Measurements from ENCODE around the gene FLACC1.
"Not testable (repeated sequence)": the region's sequence is repeated elsewhere in the genome, so short reads cannot be mapped to it uniquely, and the experiment has no call there.

FLACC1 gene

DNA sequence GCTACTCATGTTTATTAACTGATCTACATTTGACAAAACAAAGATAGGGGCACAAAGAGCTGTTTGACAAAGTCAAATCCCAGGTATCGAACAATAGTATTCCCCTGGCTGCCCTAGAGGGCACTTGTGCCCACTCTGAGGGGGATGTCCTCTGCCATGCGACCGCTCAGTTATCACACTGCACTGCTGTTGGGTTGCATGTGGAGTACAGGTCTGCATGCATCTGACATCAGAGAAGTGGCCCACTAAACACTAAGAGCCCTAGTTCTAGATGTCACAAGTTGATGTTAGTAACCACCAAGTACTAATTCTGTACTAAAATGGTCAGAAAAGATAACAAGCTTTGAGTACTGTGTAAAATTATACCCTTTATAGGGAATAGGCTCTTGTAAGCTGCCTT lies 20.1 kb upstream of the FLACC1 start:
- no peaks in the 10 kb centered on the region for H3K4me1 ChIP-seq (ENCODE audit: control insufficient read depth, insufficient read depth, low read length, poor library complexity, severe bottlenecking)
- H3K9me3 ChIP-seq (ENCODE audit: control insufficient read depth, low read length): peaks cover 5% of the 10 kb centered on the region
- no peak overlapping the region for H3K4me3 ChIP-seq (ENCODE audit: extremely low read depth, insufficient read depth, low read length, poor library complexity, severe bottlenecking)
- H3K36me3 ChIP-seq (ENCODE audit: control insufficient read depth, insufficient read depth, low read length): peaks cover 24% of the 10 kb centered on the region
- WGBS, 2 experiments (ENCODE audit: insufficient coverage in 2 of 2): 89 to 96% methylated on average over 3 of the region's 3 CpGs
- no peak overlapping the region for H3K27ac ChIP-seq (ENCODE audit: low read depth, low read length, severe bottlenecking)

DNA sequence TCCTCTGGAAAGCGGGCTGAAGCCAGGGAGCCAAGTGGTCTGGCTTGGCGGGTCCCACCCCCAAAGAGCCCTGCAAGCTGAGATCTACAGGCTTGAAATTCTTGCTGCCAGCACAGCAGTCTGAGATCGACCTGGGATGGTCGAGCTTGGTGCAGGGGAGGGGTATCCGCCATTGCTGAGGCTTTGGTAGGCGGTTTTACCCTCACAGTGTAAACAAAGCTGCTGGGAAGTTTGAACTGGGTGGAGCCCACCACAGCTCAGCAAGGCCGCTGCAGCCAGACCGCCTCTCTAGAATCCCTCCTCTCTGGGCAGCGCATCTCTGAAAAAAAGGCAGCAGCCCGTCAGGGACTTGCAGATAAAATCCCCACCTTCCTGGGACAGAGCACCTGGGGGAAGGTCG lies 12.6 kb upstream of the FLACC1 start:
- H3K9me3 ChIP-seq (ENCODE audit: control insufficient read depth, low read length): peaks cover 15% of the 10 kb centered on the region
- no peak overlapping the region for H3K4me3 ChIP-seq (ENCODE audit: extremely low read depth, insufficient read depth, low read length, poor library complexity, severe bottlenecking)
- H3K27ac ChIP-seq (ENCODE audit: low read depth, low read length, severe bottlenecking): no peak overlapping the region
- WGBS, 2 experiments (ENCODE audit: insufficient coverage in 2 of 2): 87 to 94% methylated on average over 7 to 10 of the region's 11 CpGs
- peaks cover 2% of the 10 kb centered on the region for H3K36me3 ChIP-seq (ENCODE audit: control insufficient read depth, insufficient read depth, low read length)
- no peaks in the 10 kb centered on the region for H3K4me1 ChIP-seq (ENCODE audit: control insufficient read depth, insufficient read depth, low read length, poor library complexity, severe bottlenecking)

DNA sequence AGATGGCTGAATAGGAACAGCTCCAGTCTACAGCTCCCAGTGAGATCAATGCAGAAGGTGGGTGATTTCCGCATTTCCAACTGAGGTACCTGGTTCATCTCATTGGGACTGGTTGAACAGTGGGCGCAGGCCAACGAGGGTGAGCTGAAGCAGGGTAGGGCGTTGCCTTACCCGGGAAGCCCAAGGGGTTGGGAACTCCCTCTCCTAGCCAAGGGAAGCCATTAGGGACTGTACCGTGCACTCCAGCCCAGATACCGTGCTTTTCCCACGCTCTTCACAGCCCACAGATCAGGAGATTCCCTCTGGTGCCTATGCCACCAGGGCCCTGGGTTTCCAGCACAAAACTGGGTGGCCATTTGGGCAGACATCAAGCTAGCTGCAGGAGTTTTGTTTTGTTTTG lies 12.2 kb upstream of the FLACC1 start:
- 93 to 100% methylated on average over 8 of the region's 8 CpGs for WGBS, 2 experiments (ENCODE audit: insufficient coverage in 2 of 2)
- H3K4me1 ChIP-seq (ENCODE audit: control insufficient read depth, insufficient read depth, low read length, poor library complexity, severe bottlenecking); H3K27ac ChIP-seq (ENCODE audit: low read depth, low read length, severe bottlenecking); H3K4me3 ChIP-seq (ENCODE audit: extremely low read depth, insufficient read depth, low read length, poor library complexity, severe bottlenecking); H3K36me3 ChIP-seq (ENCODE audit: control insufficient read depth, insufficient read depth, low read length): not testable (repeated sequence)
- peaks cover 12% of the 10 kb centered on the region for H3K9me3 ChIP-seq (ENCODE audit: control insufficient read depth, low read length)

- peaks cover 19% of the 10 kb centered on the region for H3K9me3 ChIP-seq (ENCODE audit: control insufficient read depth, low read length)
- no peaks in the 10 kb centered on the region for H3K4me1 ChIP-seq (ENCODE audit: control insufficient read depth, insufficient read depth, low read length, poor library complexity, severe bottlenecking)
- H3K4me3 ChIP-seq (ENCODE audit: extremely low read depth, insufficient read depth, low read length, poor library complexity, severe bottlenecking): no peak overlapping the region
- peaks cover 7% of the 10 kb centered on the region for H3K36me3 ChIP-seq (ENCODE audit: control insufficient read depth, insufficient read depth, low read length)
- H3K27ac ChIP-seq (ENCODE audit: low read depth, low read length, severe bottlenecking): no peak overlapping the region
Observed at GRCh38 chr2:201366146-201366545, 9.0 kb upstream of the FLACC1 start.

- Histone ChIP-seq H3K27ac (ENCODE audit: low read depth, low read length, severe bottlenecking) (no peak overlapping the region), H3K36me3 (ENCODE audit: control insufficient read depth, insufficient read depth, low read length) (peaks cover 5% of the 10 kb centered on the region), H3K4me1 (ENCODE audit: control insufficient read depth, insufficient read depth, low read length, poor library complexity, severe bottlenecking) (no peaks in the 10 kb centered on the region), H3K9me3 (ENCODE audit: control insufficient read depth, low read length) (peaks cover 19% of the 10 kb centered on the region), H3K4me3 (ENCODE audit: extremely low read depth, insufficient read depth, low read length, poor library complexity, severe bottlenecking) (no peak overlapping the region)
- WGBS, 2 experiments (ENCODE audit: insufficient coverage in 2 of 2): 100% methylated on average over 1 of the region's 2 CpGs; no CpG with 5 or more reads in 1 of the 2 experiments
Observed at GRCh38 chr2:201363857-201364560, 6.9 kb upstream of the FLACC1 start.

DNA sequence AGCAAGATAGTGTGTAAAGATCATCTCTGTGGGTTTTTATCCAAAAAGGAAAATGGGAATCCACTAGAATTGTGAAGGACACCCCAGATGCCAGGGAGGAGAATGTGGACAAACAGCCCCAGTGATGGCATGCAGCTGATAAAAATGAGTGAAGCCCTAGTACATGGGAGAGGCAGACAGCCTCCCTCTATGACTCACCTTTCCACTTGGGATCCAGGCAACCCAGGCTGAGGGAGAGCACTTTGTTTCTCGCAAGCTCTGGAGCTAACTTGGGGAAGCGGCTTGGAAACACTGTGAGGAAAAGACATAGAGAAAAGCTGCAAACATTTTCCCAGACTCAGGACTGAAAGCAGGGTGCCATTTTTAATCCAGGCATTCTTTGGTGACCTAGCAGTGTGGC lies 5.3 kb upstream of the FLACC1 start:
- H3K27ac ChIP-seq (ENCODE audit: low read depth, low read length, severe bottlenecking): no peak overlapping the region
- H3K36me3 ChIP-seq (ENCODE audit: control insufficient read depth, insufficient read depth, low read length): peaks cover 5% of the 10 kb centered on the region
- H3K4me1 ChIP-seq (ENCODE audit: control insufficient read depth, insufficient read depth, low read length, poor library complexity, severe bottlenecking): no peaks in the 10 kb centered on the region
- peaks cover 12% of the 10 kb centered on the region for H3K9me3 ChIP-seq (ENCODE audit: control insufficient read depth, low read length)
- WGBS, 2 experiments (ENCODE audit: insufficient coverage in 2 of 2): 100% methylated on average over 2 of the region's 2 CpGs
- no peak overlapping the region for H3K4me3 ChIP-seq (ENCODE audit: extremely low read depth, insufficient read depth, low read length, poor library complexity, severe bottlenecking)

GRCh38 chr2:201361078-201361733 lies 4.1 kb upstream of the FLACC1 start:
- WGBS, 2 experiments (ENCODE audit: insufficient coverage in 2 of 2): 100% methylated on average over 2 of the region's 2 CpGs; no CpG with 5 or more reads in 1 of the 2 experiments
- Histone ChIP-seq H3K27ac (ENCODE audit: low read depth, low read length, severe bottlenecking) (no peak overlapping the region), H3K9me3 (ENCODE audit: control insufficient read depth, low read length) (peaks cover 8% of the 10 kb centered on the region), H3K4me1 (ENCODE audit: control insufficient read depth, insufficient read depth, low read length, poor library complexity, severe bottlenecking) (no peaks in the 10 kb centered on the region), H3K4me3 (ENCODE audit: extremely low read depth, insufficient read depth, low read length, poor library complexity, severe bottlenecking) (no peak overlapping the region), H3K36me3 (ENCODE audit: control insufficient read depth, insufficient read depth, low read length) (peaks cover 5% of the 10 kb centered on the region)

DNA sequence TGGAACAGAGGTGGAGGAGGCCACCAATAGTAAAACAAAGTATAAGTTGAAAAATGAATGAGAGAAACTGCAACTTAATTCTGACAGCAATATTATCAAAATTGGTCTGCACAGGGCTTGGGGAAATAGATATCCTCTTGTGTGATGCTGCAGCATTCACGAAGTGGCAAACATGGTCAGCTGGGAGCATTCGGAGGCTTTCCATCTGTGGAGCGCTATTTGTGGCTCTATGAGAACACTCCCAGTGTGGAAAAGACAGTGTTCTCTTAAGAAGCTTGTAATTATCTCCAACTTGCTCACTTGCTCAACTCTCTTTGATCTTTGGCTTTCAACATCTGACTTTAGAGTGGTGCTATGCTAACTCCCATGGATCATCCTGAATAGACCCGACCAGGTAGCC lies 3.1 kb upstream of the FLACC1 start:
- WGBS, 2 experiments (ENCODE audit: insufficient coverage in 2 of 2): 92 to 100% methylated on average over 3 to 4 of the region's 4 CpGs
- H3K4me3 ChIP-seq (ENCODE audit: extremely low read depth, insufficient read depth, low read length, poor library complexity, severe bottlenecking): no peak overlapping the region
- H3K4me1 ChIP-seq (ENCODE audit: control insufficient read depth, insufficient read depth, low read length, poor library complexity, severe bottlenecking): no peaks in the 10 kb centered on the region
- peaks cover 5% of the 10 kb centered on the region for H3K36me3 ChIP-seq (ENCODE audit: control insufficient read depth, insufficient read depth, low read length)
- peaks cover 8% of the 10 kb centered on the region for H3K9me3 ChIP-seq (ENCODE audit: control insufficient read depth, low read length)
- no peak overlapping the region for H3K27ac ChIP-seq (ENCODE audit: low read depth, low read length, severe bottlenecking)

- H3K9me3 ChIP-seq (ENCODE audit: control insufficient read depth, low read length): peaks cover 5% of the 10 kb centered on the region
- WGBS, 2 experiments (ENCODE audit: insufficient coverage in 2 of 2): 84 to 92% methylated on average over 6 to 7 of the region's 7 CpGs
Observed at GRCh38 chr2:201358684-201359083, 1.5 kb upstream of the FLACC1 start.

GRCh38 chr2:201353116-201353515 lies 4.0 kb downstream of the FLACC1 start:
- H3K4me1 ChIP-seq (ENCODE audit: control insufficient read depth, insufficient read depth, low read length, poor library complexity, severe bottlenecking): no peaks in the 10 kb centered on the region
- no peak overlapping the region for H3K27ac ChIP-seq (ENCODE audit: low read depth, low read length, severe bottlenecking)
- H3K36me3 ChIP-seq (ENCODE audit: control insufficient read depth, insufficient read depth, low read length): no peaks in the 10 kb centered on the region
- H3K4me3 ChIP-seq (ENCODE audit: extremely low read depth, insufficient read depth, low read length, poor library complexity, severe bottlenecking): no peak overlapping the region
- H3K9me3 ChIP-seq (ENCODE audit: control insufficient read depth, low read length): no peaks in the 10 kb centered on the region
- no CpG with 5 or more reads among the region's 1 CpG for WGBS, 2 experiments (ENCODE audit: insufficient coverage in 2 of 2)

More at GRCh38 chr2:201358684-201359083, 1.5 kb upstream of the FLACC1 start:
- Histone ChIP-seq H3K36me3 (ENCODE audit: control insufficient read depth, insufficient read depth, low read length) (peaks cover 5% of the 10 kb centered on the region), H3K27ac (ENCODE audit: low read depth, low read length, severe bottlenecking) (no peak overlapping the region), H3K4me1 (ENCODE audit: control insufficient read depth, insufficient read depth, low read length, poor library complexity, severe bottlenecking) (no peaks in the 10 kb centered on the region), H3K4me3 (ENCODE audit: extremely low read depth, insufficient read depth, low read length, poor library complexity, severe bottlenecking) (no peak overlapping the region)

- Histone ChIP-seq H3K36me3 (ENCODE audit: control insufficient read depth, insufficient read depth, low read length) (no peaks in the 10 kb centered on the region), H3K27ac (ENCODE audit: low read depth, low read length, severe bottlenecking) (no peak overlapping the region), H3K4me3 (ENCODE audit: extremely low read depth, insufficient read depth, low read length, poor library complexity, severe bottlenecking) (no peak overlapping the region), H3K9me3 (ENCODE audit: control insufficient read depth, low read length) (no peaks in the 10 kb centered on the region), H3K4me1 (ENCODE audit: control insufficient read depth, insufficient read depth, low read length, poor library complexity, severe bottlenecking) (no peaks in the 10 kb centered on the region)
- 98 to 100% methylated on average over 1 to 4 of the region's 4 CpGs for WGBS, 2 experiments (ENCODE audit: insufficient coverage in 2 of 2)
Observed at GRCh38 chr2:201350879-201351278, 6.3 kb downstream of the FLACC1 start.

Data from mesodermal cell (in vitro differentiated cells).